Endothelial cell of umbilical vein (primary cell): ENCODE results near the gene DPF1. TPM values are rescaled to one million over a fixed set of nuclear protein-coding genes. Genes with fewer than 3 reads are reported as not detected.

ENCODE experiments used
- BruUV-seq: library from RNA; stranded (reverse); fragments of 400-500 nt; replicated peaks from 2 replicates; lab custom pipeline; 2021; lab: Mats Ljungman, UMichigan
- CTCF ChIA-PET: fragments of 300-600, 350-600 bp; sonication (Branson Sonifier 250); formaldehyde crosslinking; loops from one replicate; lab custom pipeline; 2021; ENCODE audit warnings: antibody characterized with exemption, inconsistent platforms; lab: Charles Lee
- POLR2A ChIA-PET: fragments of 300-600, 350-600 bp; sonication (Branson Sonifier 250); formaldehyde crosslinking; loops from one replicate; lab custom pipeline; 2021; ENCODE audit warnings: antibody characterized with exemption, inconsistent platforms; lab: Charles Lee
- DNase-seq: peaks from one replicate; pipeline ENCODE4 v3.0.0-alpha.2; 2011; ENCODE audit warnings: low read depth, low spot score
- FAIRE-seq: peaks from 2 replicates; lab custom pipeline; 2011; peaks lifted over from hg19 to GRCh38; lab: Jason Lieb, UNC
- H2AFZ ChIP-seq: 2 replicates; pipeline ENCODE4 v1.6.0; 2012; ENCODE audit warnings: low read depth, low read length, control low read depth, inconsistent platforms
- H3K27ac ChIP-seq: 2 replicates; pipeline ENCODE4 v1.5.1; 2011; ENCODE audit warnings: low read depth, mild to moderate bottlenecking, control low read depth, low read length, moderate library complexity; ENCODE audit not compliant: insufficient read depth
- H3K27me3 ChIP-seq, 2 experiments: 2 replicates each; pipeline versions ENCODE4 v1.6.0 to v1.6.1; 2011; ENCODE audit warnings: low read length in 2 of 2, mixed read lengths in 1 of 2; ENCODE audit not compliant: control insufficient read depth in 2 of 2, insufficient read depth in 2 of 2
- H3K36me3 ChIP-seq, 2 experiments: 2 replicates in 1 of 2; 3 replicates in 1 of 2; pipeline ENCODE4 v1.5.1; 2011; ENCODE audit warnings: low read length in 2 of 2, mild to moderate bottlenecking in 1 of 2, moderate library complexity in 1 of 2; ENCODE audit not compliant: control insufficient read depth in 2 of 2, insufficient read depth in 2 of 2; ENCODE audit errors: extremely low read depth in 1 of 2
- H3K4me1 ChIP-seq: 3 replicates; pipeline ENCODE4 v1.5.1; 2011; ENCODE audit warnings: mild to moderate bottlenecking, low read length; ENCODE audit not compliant: control insufficient read depth, insufficient read depth; ENCODE audit errors: extremely low read depth
- H3K4me2 ChIP-seq: 2 replicates; pipeline ENCODE4 v1.6.1; 2011; ENCODE audit warnings: low read length, control low read depth, mixed read lengths; ENCODE audit not compliant: insufficient read depth
- H3K4me3 ChIP-seq, 3 experiments: fragments of 200-600 bp in 1 of 3; sonication (generic), shearing (Covaris generic) in 1 of 3; replicated peaks in 1 of 3; 2 replicates each; pipeline ENCODE4 v1.5.1; 2011 to 2016; ENCODE audit warnings: control low read depth in 3 of 3, low read length in 3 of 3, mild to moderate bottlenecking in 2 of 3, inconsistent platforms in 1 of 3, low read depth in 1 of 3, moderate library complexity in 1 of 3; ENCODE audit not compliant: insufficient read depth in 1 of 3
- H3K79me2 ChIP-seq: 2 replicates; pipeline ENCODE4 v1.6.0; 2012; ENCODE audit warnings: low read length, inconsistent platforms; ENCODE audit not compliant: control insufficient read depth, insufficient read depth
- H3K9ac ChIP-seq: replicated peaks from 2 replicates; pipeline ENCODE3; 2011; ENCODE audit warnings: low read length, control low read depth; ENCODE audit not compliant: insufficient read depth; ENCODE audit errors: extremely low read depth
- H3K9me1 ChIP-seq: replicated peaks from 3 replicates; pipeline ENCODE4 v1.6.0; 2011; ENCODE audit warnings: mild to moderate bottlenecking, low read length; ENCODE audit not compliant: control insufficient read depth, insufficient read depth; ENCODE audit errors: extremely low read depth
- H3K9me3 ChIP-seq: replicated peaks from 2 replicates; pipeline ENCODE4 v1.5.1; 2012; ENCODE audit warnings: low read length, inconsistent platforms; ENCODE audit not compliant: control insufficient read depth, insufficient read depth
- H4K20me1 ChIP-seq: replicated peaks from 2 replicates; pipeline ENCODE3; 2011; ENCODE audit warnings: mild to moderate bottlenecking, low read length; ENCODE audit not compliant: control insufficient read depth, insufficient read depth; ENCODE audit errors: extremely low read depth
- EZH2 ChIP-seq: IDR thresholded peaks from 2 replicates; pipeline ENCODE4 v1.6.1; 2012; ENCODE audit warnings: borderline replicate concordance, low read depth, mild to moderate bottlenecking, moderate library complexity, low read length, inconsistent platforms; ENCODE audit not compliant: severe bottlenecking
- FOS ChIP-seq: IDR thresholded peaks from 2 replicates; pipeline ENCODE4 v1.6.1; 2011; ENCODE audit warnings: mild to moderate bottlenecking, low read length, moderate library complexity, borderline replicate concordance; ENCODE audit not compliant: insufficient read depth
- GATA2 ChIP-seq: IDR thresholded peaks from 2 replicates; pipeline ENCODE4 v1.7.0; 2011; ENCODE audit warnings: low read depth, mild to moderate bottlenecking, moderate library complexity, mixed read lengths, low read length; ENCODE audit not compliant: insufficient read length, insufficient read depth
- JUN ChIP-seq: IDR thresholded peaks from 2 replicates; pipeline ENCODE4 v1.6.1; 2011; ENCODE audit warnings: borderline replicate concordance, low read depth; ENCODE audit not compliant: insufficient read length, insufficient read depth
- MYC ChIP-seq: IDR thresholded peaks from one replicate; pipeline ENCODE4 v1.6.1; 2011; ENCODE audit warnings: mild to moderate bottlenecking, low read depth, low read length
- POLR2A ChIP-seq: IDR thresholded peaks from 2 replicates; pipeline ENCODE4 v1.6.1; 2012; ENCODE audit warnings: low read depth, mild to moderate bottlenecking, control low read depth, low read length
- POLR2AphosphoS5 ChIP-seq: IDR thresholded peaks from 2 replicates; pipeline ENCODE4 v1.6.1; 2012; ENCODE audit warnings: low read depth, mild to moderate bottlenecking, control low read depth, low read length, moderate library complexity; ENCODE audit not compliant: insufficient read depth
- dilution Hi-C: fragments of 300-500 bp; cut with MboI; formaldehyde crosslinking; loops from one replicate; pipeline ENCODE4 v1.15.0; 2019; ENCODE audit warnings: low sequenced_read_pairs; ENCODE audit not compliant: extremely low pct_ligation_motif_present
- intact Hi-C: fragments of 100-400 bp; cut with micrococcal nuclease; formaldehyde crosslinking; loops from one replicate; pipeline ENCODE4 v1.10.0; 2022
- polyA plus RNA-seq, 4 experiments: library from polyadenylated mRNA; depleted of rRNA in 3 of 4; stranded (reverse) in 3 of 4; unstranded in 1 of 4; fragments of >200 nt; gene quantifications; 2 replicates each; pipeline versions ENCODE4 v1.2.1 to v1.2.3, GENCODE V29; 2011 to 2012; ENCODE audit warnings: missing spikeins in 1 of 4
- total RNA-seq: library from RNA; stranded (reverse); gene quantifications from 2 replicates; pipeline ENCODE4 v1.2.3, GENCODE V29; 2021
- TF ChIP-seq, protein P1 (sequence below): IDR thresholded peaks from 2 replicates; pipeline ENCODE4 v1.6.1; 2011; ENCODE audit not compliant: insufficient read depth, insufficient read length
- TF ChIP-seq, protein P2 (sequence below), 2 donors: IDR thresholded peaks; 1 replicate in 1 of 2; 2 replicates in 1 of 2; pipeline ENCODE4 v1.5.1; 2011; ENCODE audit warnings: low read length in 2 of 2, mild to moderate bottlenecking in 2 of 2, moderate library complexity in 2 of 2, control low read depth in 1 of 2, inconsistent platforms in 1 of 2, low read depth in 1 of 2; ENCODE audit not compliant: insufficient read depth in 1 of 2; ENCODE audit errors: extremely low read depth in 1 of 2

The DPF1 gene
- total and polyA plus RNA-seq, 2 donors (not counting 3 experiments of a cell fraction or from before 2014, with no cell fraction given): 2.0 to 3.9 TPM

DNA sequence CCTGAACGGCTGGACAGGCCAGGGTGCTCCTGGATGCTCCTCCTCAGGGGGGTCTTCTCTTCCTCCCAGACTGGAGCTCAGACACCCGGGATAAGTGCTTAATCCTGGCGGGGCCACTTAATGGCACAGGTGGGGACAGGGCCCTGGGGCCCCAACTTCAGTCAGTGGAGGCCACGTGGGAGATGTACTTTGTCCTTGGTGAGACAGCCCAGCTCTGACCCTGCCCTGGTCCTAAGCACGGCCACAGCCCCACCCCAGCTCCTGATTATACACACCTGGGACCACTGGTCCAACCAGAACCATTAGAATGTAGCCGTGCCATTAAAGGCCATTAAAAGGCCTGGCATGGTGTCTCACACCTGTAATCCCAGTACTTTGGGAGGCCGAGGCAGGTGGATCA is 24.4 kb upstream of the DPF1 start:
- Histone ChIP-seq H3K4me1 (peaks cover 9% of the 10 kb centered on the region), H3K4me3 (no peak overlapping the region), H3K9ac (no peak overlapping the region), H2AFZ (no peak overlapping the region), H3K9me1 (no peaks in the 10 kb centered on the region), H4K20me1 (no peaks in the 10 kb centered on the region), H3K79me2 (no peaks in the 10 kb centered on the region), H3K36me3 (no peaks in the 10 kb centered on the region), H3K27ac (no peak overlapping the region), H3K4me2 (no peak overlapping the region), H3K27me3 (no peaks in the 10 kb centered on the region), H3K9me3 (no peaks in the 10 kb centered on the region)
- DNase-seq: no peak
- TF ChIP-seq, protein P1, sequence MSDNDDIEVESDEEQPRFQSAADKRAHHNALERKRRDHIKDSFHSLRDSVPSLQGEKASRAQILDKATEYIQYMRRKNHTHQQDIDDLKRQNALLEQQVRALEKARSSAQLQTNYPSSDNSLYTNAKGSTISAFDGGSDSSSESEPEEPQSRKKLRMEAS: no peak
- TF ChIP-seq JUN (no peak), FOS (no peak), MYC (no peak), POLR2AphosphoS5 (no peak), EZH2 (no peak), POLR2A (no peak), GATA2 (no peak)
- TF ChIP-seq, protein P2, sequence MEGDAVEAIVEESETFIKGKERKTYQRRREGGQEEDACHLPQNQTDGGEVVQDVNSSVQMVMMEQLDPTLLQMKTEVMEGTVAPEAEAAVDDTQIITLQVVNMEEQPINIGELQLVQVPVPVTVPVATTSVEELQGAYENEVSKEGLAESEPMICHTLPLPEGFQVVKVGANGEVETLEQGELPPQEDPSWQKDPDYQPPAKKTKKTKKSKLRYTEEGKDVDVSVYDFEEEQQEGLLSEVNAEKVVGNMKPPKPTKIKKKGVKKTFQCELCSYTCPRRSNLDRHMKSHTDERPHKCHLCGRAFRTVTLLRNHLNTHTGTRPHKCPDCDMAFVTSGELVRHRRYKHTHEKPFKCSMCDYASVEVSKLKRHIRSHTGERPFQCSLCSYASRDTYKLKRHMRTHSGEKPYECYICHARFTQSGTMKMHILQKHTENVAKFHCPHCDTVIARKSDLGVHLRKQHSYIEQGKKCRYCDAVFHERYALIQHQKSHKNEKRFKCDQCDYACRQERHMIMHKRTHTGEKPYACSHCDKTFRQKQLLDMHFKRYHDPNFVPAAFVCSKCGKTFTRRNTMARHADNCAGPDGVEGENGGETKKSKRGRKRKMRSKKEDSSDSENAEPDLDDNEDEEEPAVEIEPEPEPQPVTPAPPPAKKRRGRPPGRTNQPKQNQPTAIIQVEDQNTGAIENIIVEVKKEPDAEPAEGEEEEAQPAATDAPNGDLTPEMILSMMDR (IDR thresholded peaks at IDR 0.05; ENCODE audit: extremely low read depth in 1 of 2, insufficient read depth in 1 of 2, low read depth in 1 of 2, low read length in 2 of 2): no peak
- intact Hi-C loops: no loop called here
- dilution Hi-C loops: no loop called here
- FAIRE-seq: no peak
- no TSS peak for BruUV-seq
- POLR2A ChIA-PET: no interaction called here
- CTCF ChIA-PET: interaction anchor here (2.1 kb wide), 1 partner anchor 87 kb away, joined by 10 read pairs; the partner anchor contains the start of gene CATSPERG
